KBM-7 (cell line): Measurements from ENCODE around the gene MYL7.
"Not testable (repeated sequence)": the region's sequence is repeated elsewhere in the genome, so short reads cannot be mapped to it uniquely, and the experiment has no call there.

ENCODE experiments used
- DNase-seq: peaks from one replicate; pipeline ENCODE4 v3.0.0-alpha.2; 2015
- in situ Hi-C: fragments of 300-500 bp; cut with MboI; formaldehyde crosslinking; loops from 2 replicates; pipeline ENCODE4 v1.14.3; 2020; ENCODE audit warnings: low sequenced_read_pairs, low pct_unique_long_range_greater_than_20kb, mixed read lengths

The MYL7 gene

GRCh38 chr7:44141221-44141850 lies at the start of gene MYL7:
MYL7 (minus strand) TSS chr7:44141332; CDS start chr7:44141305, 27 bp downstream.
- in situ Hi-C loops, result no loop called here

DNA sequence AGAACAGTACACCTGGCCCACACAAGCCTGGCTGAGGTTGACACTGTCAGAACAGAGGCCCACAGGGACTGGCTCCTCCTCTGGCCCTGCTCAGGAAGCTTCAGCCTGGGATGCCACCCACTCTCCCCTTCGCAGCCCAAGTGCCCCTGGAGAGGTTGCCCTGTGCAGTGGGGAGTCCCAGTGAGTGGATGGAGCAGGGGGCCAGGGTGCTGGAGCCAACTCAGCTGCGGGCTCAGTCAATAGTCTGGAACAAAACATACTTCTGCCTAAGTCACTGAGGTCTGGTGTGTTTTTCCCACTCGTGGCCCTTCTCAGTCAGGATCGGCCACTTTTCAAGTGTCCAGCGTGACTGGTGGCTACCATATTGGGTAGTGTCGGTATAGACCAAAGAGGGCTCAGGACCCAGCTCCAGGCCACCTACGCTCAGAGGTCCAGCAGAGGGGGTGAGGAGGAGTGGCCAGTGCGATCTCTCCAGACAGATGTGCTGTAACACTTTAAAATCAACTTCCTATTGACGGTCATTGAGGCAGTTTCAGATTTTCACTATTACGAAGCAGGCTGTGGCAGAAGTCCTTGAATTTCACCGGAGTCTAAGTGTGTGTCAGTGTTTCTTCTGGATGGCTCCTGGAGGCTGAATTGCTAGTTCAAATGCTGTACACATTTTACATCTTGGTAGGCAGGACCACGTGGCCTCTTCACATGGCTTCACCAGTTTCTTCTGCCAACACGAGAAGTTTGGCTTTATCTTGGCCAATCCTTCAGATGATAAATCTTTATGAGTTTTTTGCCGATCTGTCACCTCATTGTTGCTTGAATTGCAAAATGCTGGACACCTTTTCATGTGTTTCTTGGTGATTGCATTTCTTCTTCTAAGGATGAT lies 49.1 kb upstream of the MYL7 start:
- DNase-seq, result no peak
- in situ Hi-C loops, result no loop called here

More at GRCh38 chr7:44141221-44141850, at the start of gene MYL7:
- DNase-seq, result no peak

- in situ Hi-C loops, result no loop called here
- no peak for DNase-seq
These were observed 48.3 kb upstream of the MYL7 start, which contains the start of gene GCK for GRCh38 chr7:44189286-44189992. GCK (minus strand) TSS chr7:44189439; CDS start chr7:44188953, 486 bp downstream.

DNA sequence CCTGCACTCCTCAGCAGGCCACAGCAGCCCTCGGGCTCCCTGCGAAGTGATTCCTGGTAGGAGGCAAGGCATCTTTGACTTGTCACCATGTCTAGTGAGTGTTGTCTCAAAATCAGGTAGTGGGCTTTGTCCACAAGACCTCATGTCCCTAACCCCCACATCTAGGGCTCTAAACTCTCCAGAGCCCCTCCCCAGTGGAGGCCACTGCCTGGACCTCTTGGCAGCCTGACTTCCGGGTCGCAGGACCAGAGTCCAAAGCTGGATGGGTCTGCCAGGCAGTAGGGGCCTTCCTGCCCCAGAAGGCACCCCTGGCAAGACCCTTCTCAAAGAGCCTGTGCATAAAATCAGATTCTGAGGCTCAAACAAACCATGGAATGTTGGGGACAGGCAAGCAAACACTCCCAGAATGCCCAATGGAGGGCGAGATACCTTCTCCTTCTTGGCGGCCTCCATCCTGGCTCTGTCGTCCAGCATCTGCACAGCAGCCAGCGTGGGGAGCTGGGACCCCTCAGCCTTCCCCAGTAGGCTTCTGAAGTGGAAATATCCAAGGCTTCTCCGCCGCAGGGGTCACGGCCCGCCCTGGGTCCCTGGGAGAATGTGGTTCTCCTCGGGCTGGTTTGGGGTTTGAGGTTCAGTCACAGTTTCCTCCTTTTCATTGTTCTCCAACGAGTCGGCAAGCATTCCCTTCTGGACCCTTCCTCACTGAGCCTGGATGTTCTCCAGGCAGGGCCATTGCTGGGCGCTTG lies 47.5 kb upstream of the MYL7 start:
- in situ Hi-C loops, result no loop called here
- DNase-seq, result no peak

- in situ Hi-C loops, result no loop called here
- no peak for DNase-seq
These were observed 46.7 kb upstream of the MYL7 start for GRCh38 chr7:44187636-44188416.

GRCh38 chr7:44186736-44187135 lies 45.6 kb upstream of the MYL7 start:
- in situ Hi-C loops, result no loop called here
- DNase-seq, result no peak

DNA sequence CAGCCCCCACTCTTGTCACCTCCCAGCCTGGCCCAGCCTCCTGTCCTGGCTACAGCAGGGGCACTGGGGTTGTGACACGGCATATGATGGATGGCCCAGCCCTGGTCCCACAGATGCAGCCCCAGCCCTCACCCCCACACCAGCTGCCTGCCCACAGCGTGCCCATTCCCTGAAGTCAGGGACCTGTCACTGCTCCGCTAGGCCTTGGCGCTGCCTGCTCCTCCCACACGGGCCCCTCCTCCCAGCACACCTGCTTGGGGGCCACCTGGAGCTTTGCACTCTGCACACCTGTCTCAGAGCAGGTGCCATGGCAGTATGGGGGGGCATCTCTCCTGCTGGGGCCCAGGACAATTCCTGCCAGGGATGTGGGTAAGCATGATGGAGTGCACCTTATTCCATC lies 44.6 kb upstream of the MYL7 start:
- in situ Hi-C loops, result no loop called here
- DNase-seq, result no peak

DNA sequence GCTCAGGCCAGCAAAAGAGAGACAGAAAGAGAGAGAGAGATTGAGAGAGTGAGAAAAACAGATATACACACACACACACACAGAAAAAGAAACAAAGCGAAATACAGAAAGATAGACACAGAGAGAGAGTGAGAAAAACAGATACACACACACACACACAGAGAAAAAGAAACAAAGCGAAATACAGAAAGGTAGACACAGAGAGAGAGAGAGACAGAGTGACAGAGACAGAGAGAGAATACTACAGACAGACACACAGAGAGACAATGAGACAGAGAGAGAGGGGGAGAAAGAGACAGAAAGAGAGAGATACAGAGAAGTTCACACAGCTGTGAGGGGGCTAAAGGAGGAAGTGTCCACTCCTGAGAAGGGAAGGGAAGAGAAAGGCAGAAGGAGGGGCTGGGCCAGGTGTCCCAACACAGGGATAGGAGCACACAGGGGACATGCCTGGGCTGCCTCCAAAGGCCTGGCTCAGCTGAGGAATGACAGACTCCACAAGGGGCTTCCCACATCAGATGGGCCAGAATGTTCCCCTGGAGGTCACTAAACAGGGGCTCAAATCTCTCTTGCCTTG lies 43.8 kb upstream of the MYL7 start:
- in situ Hi-C loops, result no loop called here
- no peak for DNase-seq

- DNase-seq, result no peak
- in situ Hi-C loops, result no loop called here
These were observed 43.2 kb upstream of the MYL7 start for GRCh38 chr7:44184206-44184872.

DNA sequence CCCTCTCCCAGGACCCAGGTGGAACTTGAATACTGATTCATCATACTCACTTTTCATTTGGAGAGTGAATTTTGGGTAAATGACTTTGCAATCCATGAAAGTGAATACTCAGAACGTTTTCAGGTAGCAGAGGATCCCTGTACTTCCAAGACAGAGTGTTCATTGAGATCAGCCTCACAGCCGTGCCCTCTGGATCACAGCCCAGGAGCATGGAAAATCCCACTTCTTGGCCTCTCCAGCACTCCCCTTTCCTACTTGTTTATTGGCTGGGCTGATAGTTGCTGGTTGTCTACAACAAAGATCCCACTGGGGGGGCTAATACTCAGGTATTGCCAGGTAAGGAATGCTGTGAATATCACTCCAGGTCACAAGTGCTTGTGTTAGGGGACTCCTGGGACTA lies 42.3 kb upstream of the MYL7 start:
- no peak for DNase-seq
- in situ Hi-C loops, result no loop called here

DNA sequence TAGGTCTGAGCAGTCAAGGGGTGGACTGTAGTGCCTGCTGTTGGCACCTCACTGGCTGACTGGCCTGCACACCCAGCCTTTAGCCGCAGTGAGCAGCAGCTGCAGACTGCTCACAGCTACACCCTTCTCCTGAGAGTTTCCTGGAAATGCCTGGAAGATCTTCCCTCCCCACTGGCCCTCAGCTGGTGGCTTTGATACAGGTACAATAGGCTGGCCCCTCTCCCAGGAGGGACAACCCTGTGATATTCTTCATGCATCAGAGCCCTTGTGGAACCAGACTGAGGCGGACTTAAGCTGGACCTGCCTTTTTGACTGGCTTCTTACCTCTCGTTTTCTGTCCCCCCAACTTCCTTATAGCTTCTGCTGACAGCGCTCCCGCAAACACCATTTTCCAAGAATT lies 41.7 kb upstream of the MYL7 start:
- in situ Hi-C loops, result no loop called here

GRCh38 chr7:44180631-44181030 lies 39.5 kb upstream of the MYL7 start:
- no peak for DNase-seq
- in situ Hi-C loops, result no loop called here

More for the DNA sequence above, 41.7 kb upstream of the MYL7 start:
- DNase-seq, result no peak

DNA sequence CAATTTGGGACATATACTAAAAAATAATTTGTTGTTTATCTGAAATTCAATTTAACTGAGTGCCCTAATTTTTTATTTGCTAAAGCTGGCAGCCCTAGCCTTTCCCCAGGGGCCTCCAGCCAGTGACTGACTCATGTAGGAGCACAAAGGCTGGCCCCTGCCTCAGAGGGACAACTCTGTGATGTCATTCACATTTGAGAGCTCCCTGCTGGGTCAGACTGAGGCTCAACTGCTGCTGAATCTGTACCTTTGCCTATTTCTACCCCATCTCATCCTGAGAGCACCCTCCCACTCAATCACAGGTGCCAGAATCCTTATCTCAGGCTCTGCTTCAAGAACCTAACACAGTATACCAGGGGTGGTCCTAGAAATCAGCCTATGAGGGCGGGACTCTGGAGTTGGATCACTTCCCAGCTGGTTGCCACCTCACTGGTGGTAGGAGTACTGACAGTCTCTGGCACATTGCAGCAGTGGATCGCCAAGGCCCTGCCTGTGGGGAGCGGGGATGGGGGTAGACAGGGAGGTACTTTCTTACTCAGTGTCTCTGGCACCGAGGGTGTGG lies 36.5 kb upstream of the MYL7 start:
- DNase-seq, result no peak
- in situ Hi-C loops, result no loop called here

GRCh38 chr7:44176486-44176885 lies 35.4 kb upstream of the MYL7 start:
- in situ Hi-C loops, result no loop called here
- DNase-seq, result no peak

GRCh38 chr7:44175730-44176129 lies 34.6 kb upstream of the MYL7 start:
- in situ Hi-C loops, result no loop called here
- no peak for DNase-seq

DNA sequence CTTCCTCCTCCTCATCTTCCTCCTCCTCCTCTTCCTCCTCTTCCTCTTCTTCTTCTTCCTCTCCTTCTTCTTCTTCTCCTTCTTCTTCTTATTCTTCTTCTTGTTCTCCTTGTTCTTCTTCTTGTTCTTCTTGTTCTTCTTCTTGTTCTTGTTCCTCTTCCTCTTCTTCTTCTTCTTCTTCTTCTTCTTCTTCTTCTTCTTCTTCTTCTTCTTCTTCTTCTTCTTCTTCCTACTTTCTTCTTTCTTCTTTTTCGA lies 33.5 kb upstream of the MYL7 start:
- DNase-seq, in situ Hi-C loops: not testable (repeated sequence)

DNA sequence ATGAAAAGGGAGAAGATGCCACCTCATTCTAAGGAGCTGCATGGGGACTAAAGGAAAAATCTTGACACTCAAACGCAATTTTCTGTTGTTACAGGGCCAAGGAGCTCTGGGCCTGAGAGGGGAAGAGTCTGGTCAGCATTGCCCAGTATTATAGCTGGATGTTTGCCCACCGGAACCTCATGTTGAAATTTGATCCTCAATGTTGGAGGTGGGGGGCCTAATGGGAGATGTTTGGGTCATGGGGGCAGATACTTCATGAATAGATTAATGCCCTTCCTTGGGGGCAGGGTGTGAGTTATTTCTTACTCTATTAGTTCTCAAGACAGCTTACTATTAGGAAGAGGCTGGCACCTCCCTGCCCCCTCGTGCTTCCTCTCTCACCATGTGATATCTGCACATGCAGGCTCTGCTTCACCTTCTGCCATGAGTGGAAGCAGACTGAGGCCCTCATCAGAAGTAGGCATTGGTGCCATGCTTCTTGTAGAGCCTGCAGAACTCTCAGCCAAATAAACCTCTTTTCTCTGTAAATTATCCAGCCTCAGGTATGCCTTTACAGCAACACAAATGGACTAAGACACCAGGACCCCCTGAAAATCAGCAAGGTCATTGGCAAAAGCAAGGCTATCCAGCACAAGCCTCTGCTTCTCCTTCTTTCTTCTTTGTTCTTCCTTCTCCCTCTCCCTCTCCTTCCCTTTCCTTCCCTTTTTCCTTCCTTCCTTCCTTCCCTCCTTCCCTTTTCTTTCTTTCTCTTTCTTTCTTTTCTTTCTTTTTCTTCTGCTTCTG lies 33.0 kb upstream of the MYL7 start:
- no peak for DNase-seq
- in situ Hi-C loops, result no loop called here
